GM18909 (cell line): Measurements from ENCODE around the gene KCMF1.
A peak's percentile ranks its signal among the peaks of the same experiment; 100 is the strongest.

Experiments used
- ATAC-seq: cut with Tn5 transposase; IDR thresholded peaks from one replicate; pipeline ENCODE4 v1.9.1; 2021; ENCODE audit warnings: mild to moderate bottlenecking; ENCODE audit not compliant: unreplicated experiment, poor library complexity

KCMF1 gene

DNA sequence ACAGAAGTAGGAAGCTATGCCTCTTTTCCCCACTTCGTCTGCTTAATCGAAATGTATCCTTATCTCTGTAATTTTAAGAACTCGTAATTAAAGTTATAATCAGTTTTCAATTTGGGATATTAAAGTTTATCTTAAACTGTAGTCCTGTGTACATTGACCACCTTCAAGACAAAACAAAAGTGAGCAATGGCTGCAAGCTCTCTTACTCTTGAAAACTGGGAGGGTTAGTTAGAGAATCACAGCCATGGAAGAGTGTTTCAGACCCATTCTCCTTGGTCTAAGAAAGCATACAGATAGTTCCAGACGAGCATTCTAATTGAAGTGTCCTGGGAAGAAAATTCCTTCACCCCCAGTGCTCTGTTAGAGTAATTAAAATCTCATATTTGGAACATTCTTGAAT lies 2.0 kb downstream of the KCMF1 start:
- ATAC-seq = no peak

DNA sequence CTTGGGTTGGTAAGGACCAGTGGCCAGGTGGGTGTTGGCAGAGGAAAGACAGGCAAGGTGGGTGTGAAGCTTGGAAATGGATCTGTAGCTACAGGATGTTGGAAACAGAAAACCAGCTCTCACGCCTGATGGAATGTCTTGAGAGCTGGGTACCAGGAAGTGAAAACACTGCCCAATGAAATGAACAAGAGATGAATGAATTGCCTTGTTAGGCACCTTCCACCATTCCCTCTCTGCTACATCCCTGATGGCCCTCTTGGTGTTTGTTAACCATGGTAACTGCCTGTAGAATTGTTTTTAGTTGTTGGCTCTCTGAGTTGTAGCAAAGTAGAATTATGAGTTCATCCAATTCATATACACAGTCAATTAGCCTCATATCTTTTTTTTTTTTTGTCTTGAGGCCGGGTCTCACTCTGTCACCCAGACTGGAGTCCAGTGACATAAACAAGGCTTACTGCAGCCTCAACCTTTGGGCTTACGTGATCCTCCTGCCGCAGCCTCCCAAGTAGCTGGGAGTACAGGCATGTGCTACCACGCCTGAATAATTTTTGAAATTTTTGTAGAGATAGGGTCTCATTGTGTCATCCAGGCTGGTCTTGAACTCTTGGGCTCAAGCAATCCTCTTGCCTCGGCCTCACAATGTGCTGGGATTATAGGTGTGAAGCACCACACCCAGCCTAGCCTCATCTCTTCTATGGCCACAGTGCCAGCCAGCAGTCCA lies 9.5 kb downstream of the KCMF1 start:
- no peak for ATAC-seq

DNA sequence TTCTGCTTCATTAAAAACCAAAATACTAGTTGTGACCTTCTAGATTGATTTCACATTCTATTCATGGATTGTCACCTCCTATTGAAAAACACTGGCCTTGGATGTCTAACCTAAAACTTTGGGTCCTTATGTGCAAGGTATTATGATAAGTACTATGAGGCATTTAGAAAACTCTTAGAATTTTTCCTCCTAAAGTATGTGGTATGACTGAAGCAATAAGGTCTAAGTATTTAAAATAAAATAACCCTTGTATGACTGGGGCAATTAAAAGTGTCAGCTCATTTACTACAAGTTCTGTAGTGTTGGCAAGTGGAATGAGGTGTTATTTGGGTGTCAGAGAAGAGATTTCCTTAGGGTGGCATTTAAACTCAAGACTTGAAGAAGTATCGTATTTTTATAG lies 15.1 kb downstream of the KCMF1 start:
- no peak for ATAC-seq

DNA sequence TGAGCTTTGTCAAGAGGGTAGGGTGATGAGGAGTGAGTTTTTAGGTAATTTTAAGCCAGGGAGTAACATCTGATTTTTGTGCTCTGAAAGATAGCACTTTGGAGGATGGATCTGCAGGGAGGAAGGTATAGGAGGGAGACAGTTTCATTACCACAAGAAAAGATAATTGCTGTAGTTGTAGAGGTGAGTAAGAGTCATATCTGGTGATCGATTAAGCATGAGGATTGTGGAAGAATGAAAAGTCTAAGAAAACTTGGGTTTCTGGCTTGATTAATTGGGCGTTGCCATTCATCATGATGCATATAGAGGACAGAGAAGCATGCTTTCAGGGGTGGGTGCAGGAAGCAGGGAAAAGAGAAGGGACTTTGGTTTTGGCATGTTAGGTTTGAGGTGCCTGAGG lies 18.5 kb downstream of the KCMF1 start:
- no peak for ATAC-seq

DNA sequence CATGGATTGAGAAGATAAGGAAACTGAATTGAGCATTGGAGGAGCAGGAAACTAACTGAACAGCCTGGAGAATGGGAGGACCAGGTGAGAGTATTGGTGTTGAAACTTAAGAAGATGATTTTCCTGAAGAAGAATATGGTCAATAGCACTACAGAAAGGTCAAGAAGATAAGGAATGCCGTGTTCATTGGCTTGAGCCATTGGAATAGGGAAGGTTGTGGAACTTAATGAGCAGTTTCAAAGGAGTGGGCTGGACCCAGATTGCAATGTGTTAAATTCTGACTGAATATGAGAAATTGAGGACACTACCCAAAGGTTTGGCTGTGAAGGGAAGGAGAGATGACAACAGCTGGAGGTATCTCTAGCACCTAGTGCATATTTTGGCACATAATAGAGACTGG lies 19.0 kb downstream of the KCMF1 start:
- no peak for ATAC-seq

DNA sequence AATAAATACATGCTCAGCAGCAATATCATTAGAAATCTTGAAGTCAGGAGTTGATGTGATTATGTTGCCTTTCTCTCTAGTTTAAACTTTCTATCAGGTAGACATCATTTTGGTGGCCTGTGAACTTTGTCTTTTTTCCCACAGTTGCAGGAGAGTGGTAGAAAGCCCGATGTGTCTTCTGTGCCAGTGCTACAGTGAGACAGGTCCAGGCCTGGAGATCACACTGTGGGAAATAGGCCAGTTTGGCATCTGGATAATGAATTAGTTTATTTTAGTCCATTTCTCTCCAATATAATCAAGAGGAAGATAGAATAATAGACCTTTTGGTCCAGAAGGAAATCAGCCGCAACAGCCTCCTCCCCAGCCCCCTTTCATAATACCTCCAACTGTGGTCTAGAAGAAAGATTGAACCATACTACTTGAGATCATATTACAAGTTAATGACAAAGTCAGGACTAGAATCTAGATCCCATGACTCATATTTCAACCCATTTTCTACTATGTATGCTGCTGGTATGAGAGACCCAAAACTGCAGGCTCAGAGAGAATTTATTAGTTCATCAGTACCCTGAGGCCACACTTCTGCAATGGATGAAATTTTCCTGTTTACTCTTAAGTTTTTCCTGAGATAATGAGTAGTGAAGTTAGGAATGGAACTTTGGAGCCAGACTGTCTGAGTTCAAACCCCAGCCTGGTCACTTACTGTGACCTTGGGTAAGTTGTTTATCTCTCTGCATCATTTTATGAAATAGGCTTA lies 20.6 kb downstream of the KCMF1 start:
- ATAC-seq = no peak

DNA sequence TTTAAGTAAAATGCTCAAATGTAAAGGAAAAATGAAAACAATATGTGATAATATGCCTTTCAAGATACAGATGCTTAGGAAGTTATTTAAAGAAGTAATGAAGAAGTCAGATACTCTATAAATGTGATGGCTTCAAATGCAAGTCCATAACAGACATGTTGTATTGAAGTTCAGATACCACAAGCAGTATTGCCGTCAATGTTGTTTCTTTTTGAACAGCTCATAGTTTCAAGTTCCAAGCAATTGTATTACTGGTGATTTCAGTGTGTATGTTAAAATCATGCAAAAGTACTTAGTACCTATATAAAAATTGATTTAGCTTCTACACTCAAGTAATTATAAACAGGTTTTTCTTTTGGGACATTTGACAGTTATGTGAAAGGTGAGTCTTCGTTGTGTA lies 24.9 kb downstream of the KCMF1 start:
- ATAC-seq = no peak

DNA sequence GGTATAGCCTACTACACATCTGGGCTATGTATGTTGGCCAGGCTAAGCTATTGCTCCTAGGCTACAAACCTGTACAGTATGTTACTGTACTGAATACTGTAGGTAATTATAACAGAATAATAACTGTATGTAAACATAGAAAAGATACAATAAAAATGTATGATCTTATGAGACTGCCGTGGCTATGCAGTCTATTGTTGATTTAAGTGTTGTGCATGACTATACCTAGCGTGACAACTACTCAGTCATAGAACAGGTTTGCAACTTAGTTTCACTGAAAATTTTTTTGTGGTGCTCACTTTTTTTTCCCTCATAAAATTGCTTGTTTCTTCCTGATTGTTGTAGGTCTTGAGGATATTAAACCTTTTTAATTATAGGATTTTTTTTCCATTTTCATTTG lies 25.9 kb downstream of the KCMF1 start:
- no peak for ATAC-seq

DNA sequence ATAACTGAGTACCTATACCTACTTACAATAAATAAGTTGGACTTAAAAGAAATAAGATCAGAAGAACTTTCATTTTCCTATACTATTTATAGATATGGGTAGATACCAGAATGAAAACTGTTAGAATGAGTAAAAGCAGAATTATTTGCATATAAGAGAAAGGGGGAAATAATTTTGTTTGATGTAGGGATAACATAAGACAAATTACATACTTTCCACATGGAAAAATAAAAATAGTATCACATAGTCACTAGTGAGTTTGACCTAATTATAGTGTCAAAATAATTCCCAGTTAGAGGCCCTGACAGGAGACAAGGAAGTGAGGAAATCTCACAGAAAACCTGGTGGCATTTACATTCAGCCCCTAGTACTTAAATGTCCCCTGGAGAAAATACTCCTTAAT lies 28.6 kb downstream of the KCMF1 start:
- peak; percentile 62 for ATAC-seq

DNA sequence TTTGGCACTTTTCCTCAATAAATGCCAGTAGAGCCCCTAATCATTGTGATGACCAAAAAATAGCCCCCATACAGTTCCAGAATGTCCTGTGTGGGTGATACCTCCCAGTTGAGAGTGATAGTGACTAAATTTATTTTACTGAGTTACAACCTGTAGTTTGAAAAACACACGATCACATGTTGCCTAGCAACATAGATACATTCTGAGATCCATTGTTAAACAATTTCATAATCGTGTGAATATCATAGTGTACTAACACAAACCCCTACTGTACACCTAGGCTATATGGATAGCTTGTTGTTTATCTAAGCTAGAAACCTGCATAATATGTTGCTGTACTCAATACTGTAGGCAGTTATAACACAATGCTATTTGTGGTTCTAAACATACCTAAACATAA lies 30.6 kb downstream of the KCMF1 start:
- ATAC-seq = no peak

DNA sequence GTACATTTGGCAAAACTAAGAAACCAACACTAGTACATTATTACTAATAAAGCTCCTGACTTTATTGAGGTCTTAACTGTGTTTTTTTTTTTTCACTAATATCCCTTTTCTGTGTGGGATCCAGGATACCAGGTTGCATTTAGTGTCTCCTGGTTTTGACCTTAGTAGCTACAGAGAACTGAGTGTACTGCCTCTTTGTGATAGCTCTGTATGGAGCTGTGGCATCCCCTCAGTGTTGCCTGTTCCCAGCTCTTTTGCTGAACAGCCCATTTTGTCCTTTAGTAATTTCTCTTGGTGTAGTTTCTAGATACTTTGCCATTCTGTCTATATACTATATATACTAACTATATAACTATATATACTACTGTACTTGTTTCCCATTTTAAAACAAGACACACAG lies 31.6 kb downstream of the KCMF1 start:
- no peak for ATAC-seq

DNA sequence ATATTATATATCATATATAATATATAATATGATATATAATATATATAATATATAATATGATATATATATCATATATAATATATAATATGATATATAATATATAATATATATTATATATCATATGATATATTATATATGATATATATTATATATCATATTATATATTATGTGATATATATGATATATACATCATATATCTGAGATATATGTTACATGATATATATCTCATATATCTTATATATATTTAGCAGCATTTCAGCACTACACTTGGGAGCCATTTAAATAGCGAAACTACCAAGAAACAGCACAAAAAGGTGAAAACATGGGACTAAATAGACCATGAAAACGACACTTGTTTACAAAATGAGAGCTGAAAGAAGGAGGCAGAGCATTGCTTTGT lies 37.3 kb downstream of the KCMF1 start:
- no peak for ATAC-seq

DNA sequence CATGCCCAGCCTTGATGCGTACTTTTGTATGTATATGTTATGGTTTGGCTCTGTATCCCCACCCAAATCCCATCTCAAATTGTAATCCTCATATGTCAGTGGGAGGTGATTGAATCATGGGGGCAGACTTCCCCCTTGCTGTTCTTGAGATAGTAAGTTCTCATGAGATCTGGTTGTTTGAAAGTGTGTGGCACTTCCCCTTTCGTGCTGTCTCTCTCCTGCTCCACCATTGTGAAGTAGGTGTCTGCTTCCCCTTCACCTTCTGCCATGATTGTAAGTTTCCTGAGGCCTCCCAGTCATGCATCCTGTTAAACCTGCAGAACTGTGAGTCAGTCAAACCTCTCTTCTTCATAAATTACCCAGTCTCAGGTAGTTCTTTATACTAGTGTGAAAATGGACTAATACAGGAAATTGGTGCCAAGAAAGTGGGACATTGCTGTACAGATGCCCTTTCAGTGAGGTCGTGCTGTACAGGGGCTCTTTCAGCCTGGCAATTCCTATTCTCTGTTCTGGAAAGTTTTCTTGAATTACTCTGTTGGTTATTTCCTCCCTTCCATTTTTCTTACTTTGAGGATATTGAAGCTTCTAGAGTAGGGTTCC lies 38.2 kb downstream of the KCMF1 start:
- ATAC-seq = no peak

DNA sequence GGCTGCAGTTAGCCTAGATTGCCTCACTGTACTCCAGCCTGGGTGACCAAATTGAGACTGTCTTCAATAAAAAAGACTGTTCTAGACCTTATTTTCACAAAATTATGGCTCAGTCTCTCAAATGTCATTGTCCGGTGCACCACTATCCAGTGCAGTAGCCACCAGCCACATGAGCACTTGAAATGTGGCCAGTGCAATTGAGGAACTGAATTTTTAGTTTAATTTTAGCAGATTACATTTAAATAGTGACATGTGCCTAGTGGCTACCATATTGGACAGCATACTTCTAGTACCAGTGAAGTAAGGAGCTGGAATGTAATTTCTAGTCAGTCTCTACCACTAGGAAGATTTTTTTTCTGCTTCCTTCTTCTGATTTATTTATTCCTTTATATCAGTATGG lies 39.4 kb downstream of the KCMF1 start:
- no peak for ATAC-seq

DNA sequence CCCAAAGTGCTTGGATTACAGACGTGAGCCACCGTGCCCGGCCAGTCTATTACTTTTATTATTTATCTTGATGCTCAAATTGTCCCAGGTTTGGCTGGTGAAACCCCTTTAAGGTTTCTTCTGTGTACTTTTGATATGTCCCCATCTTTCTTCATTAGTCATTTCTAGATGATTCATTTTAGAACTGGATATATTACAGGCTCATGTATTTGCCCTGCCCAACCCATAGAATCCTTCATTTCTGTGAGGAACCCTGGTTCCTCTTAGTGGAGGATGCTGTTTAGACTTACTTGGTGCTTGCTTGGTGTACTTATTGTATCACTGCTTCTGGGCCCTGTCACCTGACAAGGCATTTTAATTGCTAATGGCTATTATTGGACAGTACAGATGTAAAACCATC lies 40.1 kb downstream of the KCMF1 start:
- ATAC-seq = no peak

DNA sequence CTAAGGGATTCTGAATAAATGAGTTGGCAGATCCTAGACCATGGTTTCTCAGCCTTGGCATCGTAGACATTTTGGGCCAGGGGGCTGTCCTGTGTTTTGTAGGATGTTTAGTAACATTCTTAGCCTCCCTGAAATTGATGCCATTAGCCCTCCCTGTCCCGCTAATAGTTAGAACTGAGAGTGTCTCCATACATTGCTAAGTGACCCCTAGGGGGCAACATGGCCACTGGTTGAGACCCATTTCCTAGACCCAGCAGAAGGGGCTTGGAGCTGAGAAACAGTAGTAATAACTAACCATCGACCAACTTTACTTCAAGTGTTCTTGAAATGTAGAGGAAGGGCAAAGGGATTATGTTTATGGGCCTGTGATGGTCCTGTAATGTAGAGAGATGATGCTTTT lies 40.8 kb downstream of the KCMF1 start:
- ATAC-seq = no peak

DNA sequence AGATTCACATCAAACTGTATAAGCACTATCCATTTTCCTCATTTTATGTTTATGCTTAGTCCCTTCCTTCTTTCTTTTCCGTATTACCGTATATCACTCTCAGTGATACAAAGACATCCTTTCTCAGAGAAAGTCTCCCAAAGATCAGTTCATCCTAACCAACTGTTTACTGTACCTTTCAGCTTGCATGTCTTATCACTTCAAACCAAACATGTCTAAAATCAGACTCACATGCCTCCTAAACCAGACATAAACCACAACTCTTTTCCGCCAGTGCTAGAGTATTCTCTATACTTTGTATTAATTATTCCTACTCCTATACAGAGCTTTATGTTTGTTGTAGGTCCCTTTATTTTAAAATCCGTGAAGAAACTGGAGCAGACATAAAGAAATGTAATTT lies 41.5 kb downstream of the KCMF1 start:
- no peak for ATAC-seq

DNA sequence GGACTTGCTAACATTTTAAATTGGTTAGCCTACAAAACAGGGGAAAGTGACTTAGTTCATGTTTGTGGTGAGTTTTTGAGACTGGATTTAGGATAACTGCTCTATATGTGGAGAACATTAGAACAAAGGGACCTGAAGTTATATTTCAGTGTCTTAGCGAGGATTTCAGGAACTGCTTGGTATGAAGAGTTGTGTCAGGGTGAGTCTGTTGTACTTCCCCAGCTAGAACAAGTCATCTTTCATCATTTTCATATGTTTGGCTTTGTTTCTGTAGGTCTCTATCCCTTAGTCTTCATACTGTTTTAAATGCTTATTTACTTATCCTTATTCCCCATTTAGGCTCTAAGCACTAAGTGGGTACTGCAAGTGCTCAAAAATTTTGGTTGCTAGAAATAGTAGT lies 41.9 kb downstream of the KCMF1 start:
- ATAC-seq = no peak

DNA sequence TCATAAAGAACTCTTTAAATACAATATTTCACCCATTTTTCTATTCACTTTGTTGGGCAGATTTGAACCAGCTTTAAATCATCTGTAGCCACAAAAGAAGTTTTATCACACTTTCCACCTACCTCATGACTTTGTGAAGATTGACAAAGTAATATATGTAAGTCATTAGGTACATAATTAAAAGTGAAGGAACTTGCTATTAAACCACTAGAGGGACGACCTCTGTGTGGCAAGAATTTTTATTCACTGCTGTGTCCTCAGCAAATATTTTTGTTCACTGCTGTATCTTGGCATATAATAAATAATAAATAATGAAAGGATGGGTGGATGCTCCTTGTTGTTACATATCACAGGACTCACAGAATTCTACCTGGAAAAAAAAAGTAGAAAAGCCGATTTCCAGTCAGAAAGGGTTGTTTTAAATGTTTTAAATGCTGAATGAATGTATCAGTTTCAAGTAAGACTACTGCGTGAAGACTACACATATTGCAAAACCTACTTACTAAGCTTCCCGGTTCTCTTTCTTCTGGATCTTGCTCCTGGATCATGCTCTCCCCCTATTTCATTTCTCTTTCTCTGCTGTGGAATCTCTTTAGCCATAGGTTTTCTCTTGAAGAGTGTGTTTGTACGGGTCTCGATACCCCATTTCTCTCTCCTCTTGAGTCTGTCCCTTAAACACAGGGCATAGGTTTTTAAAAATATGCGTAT lies 44.8 kb downstream of the KCMF1 start:
- ATAC-seq = no peak

DNA sequence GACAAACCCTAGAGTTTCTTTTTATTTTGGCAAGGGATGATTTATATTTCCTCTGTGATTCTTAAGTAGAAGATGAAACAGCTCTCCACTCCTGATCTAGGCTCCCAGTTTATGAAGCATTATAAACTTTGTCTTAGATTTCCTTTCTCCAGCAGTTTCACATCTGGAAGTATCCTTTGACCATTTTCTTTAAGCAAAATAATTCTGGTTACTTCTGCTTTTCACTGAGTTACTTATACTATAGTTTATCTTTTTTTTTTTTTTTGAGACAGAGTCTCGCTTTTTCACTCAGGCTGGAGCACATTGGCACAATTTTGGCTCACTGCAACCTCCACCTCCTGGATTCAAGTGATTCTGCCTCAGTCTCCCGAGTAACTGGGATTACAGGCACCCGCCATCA lies 45.5 kb downstream of the KCMF1 start:
- no peak for ATAC-seq

DNA sequence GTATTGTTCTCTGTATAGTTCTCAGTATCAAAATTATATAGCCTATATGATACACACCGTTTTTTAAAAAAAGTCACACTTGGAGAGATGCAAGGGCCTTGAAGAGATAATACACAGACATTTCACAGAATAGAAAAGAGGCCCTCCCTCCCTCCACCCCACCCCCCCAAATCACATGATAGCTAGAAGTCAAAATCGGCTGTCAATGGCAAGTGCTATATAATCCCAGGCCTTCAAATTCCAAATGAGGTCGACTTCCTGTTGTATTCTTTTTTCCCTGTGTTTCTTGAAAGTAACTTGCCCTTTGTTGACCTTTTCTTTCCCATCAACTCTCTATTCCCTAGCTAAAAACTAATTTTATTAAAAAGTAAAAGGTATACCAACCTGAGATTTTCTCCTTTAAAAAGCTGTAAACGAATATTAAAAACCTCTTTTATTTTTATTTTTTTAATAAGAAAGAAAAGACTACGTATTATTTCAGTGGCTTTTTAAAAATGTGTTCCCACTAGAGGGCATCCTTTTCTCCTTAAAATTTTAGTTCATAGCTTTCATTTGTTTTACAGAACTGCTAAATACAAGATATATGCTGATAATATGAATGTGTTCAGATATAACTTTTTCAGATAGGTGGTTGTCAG lies 46.6 kb downstream of the KCMF1 start:
- ATAC-seq = no peak
